NT2/D1 (cell line): ENCODE measurements around the gene PATE1.

Experiments used
- DNase-seq: peaks from one replicate; pipeline ENCODE4 v3.0.0-alpha.2; 2011; ENCODE audit warnings: low read depth, low spot score
- H3K27me3 ChIP-seq: 2 replicates; pipeline ENCODE4 v1.6.0; 2011; ENCODE audit warnings: mild to moderate bottlenecking; ENCODE audit not compliant: insufficient read length, insufficient read depth
- H3K36me3 ChIP-seq: 2 replicates; pipeline ENCODE4 v1.6.1; 2011; ENCODE audit warnings: mild to moderate bottlenecking, low read length, mixed read lengths; ENCODE audit not compliant: insufficient read depth, insufficient read length
- H3K4me1 ChIP-seq: 2 replicates; pipeline ENCODE4 v1.5.1; 2011; ENCODE audit not compliant: insufficient read depth, insufficient read length
- H3K4me3 ChIP-seq: 2 replicates; pipeline ENCODE4 v1.5.1; 2011; ENCODE audit warnings: low read depth; ENCODE audit not compliant: insufficient read length
- H3K9ac ChIP-seq: 2 replicates; pipeline ENCODE4 v1.6.0; 2011; ENCODE audit warnings: low read depth; ENCODE audit not compliant: insufficient read length
- H3K9me3 ChIP-seq: 2 replicates; pipeline ENCODE4 v1.5.1; 2011; ENCODE audit warnings: mild to moderate bottlenecking, low read length; ENCODE audit not compliant: insufficient read depth
- SUZ12 ChIP-seq: IDR thresholded peaks from 2 replicates; pipeline ENCODE4 v1.6.1; 2011; ENCODE audit not compliant: insufficient read length, insufficient read depth; ENCODE audit errors: extremely low read depth
- YY1 ChIP-seq: IDR thresholded peaks from 2 replicates; pipeline ENCODE4 v1.6.1; 2011; ENCODE audit not compliant: insufficient read length, insufficient read depth
- ZNF274 ChIP-seq: IDR thresholded peaks from 2 replicates; pipeline ENCODE4 v1.6.1; 2011; ENCODE audit warnings: mild to moderate bottlenecking, low read depth, low read length

The PATE1 gene

DNA sequence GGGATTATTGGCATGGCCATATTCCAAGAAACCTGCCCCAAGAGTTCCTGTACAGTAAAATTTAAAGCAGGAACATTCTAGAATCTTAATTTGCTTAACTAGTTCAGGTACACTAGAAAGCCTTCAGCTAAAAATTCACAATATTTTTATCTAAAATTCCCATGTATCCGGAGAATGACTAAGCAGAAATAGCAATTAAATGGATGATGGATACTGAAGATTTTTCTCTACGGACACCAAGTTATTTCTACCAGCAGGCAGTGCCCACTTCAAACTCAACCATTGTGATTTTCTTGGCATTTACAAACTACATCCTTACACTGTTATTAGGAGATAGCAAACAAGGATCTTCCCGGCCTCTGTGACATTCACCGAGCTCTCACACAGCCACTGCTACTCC, 44.7 kb downstream of the PATE1 start:
- no peaks in the 10 kb centered on the region for H3K27me3 ChIP-seq
- peaks cover 12% of the 10 kb centered on the region; the same call in 1 of the 2 replicates for H3K9me3 ChIP-seq
- H3K36me3 ChIP-seq: no peaks in the 10 kb centered on the region
- H3K4me1 ChIP-seq: no peaks in the 10 kb centered on the region
- TF ChIP-seq ZNF274 (no peak), YY1 (no peak), SUZ12 (no peak)
- no peak overlapping the region for H3K4me3 ChIP-seq
- H3K9ac ChIP-seq: no peak overlapping the region
- no peak for DNase-seq

DNA sequence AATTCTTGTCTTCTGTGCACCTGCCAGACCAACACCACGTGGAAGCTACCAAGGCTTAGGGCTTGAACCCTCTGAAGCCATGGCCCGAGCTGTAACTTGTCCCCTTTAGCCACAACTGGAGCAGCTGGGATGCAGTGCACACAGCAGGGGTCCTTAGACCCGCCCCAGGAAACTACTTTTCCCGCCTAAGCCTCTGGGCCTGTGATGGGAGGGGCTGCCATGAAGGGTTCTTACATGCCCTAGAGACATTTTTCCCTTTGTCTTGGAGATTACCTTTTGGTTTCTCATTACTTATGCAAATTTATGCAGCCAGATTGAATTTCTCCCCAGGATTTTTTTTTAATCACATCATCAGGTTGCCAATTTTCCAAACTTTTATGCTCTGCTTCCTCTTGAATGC, 51.6 kb downstream of the PATE1 start:
- Histone ChIP-seq H3K27me3 (no peaks in the 10 kb centered on the region), H3K4me1 (no peaks in the 10 kb centered on the region), H3K36me3 (no peaks in the 10 kb centered on the region), H3K9me3 (peaks cover 47% of the 10 kb centered on the region), H3K4me3 (no peak overlapping the region), H3K9ac (no peak overlapping the region)
- DNase-seq: peak; percentile 44
- TF ChIP-seq YY1 (no peak), ZNF274 (no peak), SUZ12 (no peak)
